GM19193 (cell line): ENCODE measurements around the gene ZNF460.

Source experiments
- POLR2A ChIP-seq: IDR thresholded peaks from 4 replicates; pipeline ENCODE4 v1.6.1; 2011; ENCODE audit not compliant: insufficient read depth, insufficient read length; ENCODE audit errors: extremely low read depth

The ZNF460 gene

GRCh38 chr19:57269515-57270250 lies 10.6 kb upstream of the ZNF460 start:
- TF ChIP-seq POLR2A: no peak

- TF ChIP-seq POLR2A: no peak
Observed at GRCh38 chr19:57271280-57271679, 9.0 kb upstream of the ZNF460 start.

GRCh38 chr19:57273014-57273413 lies 7.3 kb upstream of the ZNF460 start:
- no peak for TF ChIP-seq POLR2A

- no peak for TF ChIP-seq POLR2A
Observed at GRCh38 chr19:57276430-57276829, 3.9 kb upstream of the ZNF460 start.

- TF ChIP-seq POLR2A: no peak
Observed at GRCh38 chr19:57279418-57280164, 694 bp upstream of the ZNF460 start.

GRCh38 chr19:57280962-57281400 lies 696 bp downstream of the ZNF460 start:
- no peak for TF ChIP-seq POLR2A

GRCh38 chr19:57282011-57282643 lies 1.8 kb downstream of the ZNF460 start:
- TF ChIP-seq POLR2A: no peak

- no peak for TF ChIP-seq POLR2A
Observed at GRCh38 chr19:57288373-57288772, 8.1 kb downstream of the ZNF460 start.

GRCh38 chr19:57290970-57291369 lies 10.7 kb downstream of the ZNF460 start:
- no peak for TF ChIP-seq POLR2A

- TF ChIP-seq POLR2A: no peak
Observed at GRCh38 chr19:57292547-57292946, 12.3 kb downstream of the ZNF460 start.

- no peak for TF ChIP-seq POLR2A
Observed at GRCh38 chr19:57293719-57294118, 13.4 kb downstream of the ZNF460 start.

GRCh38 chr19:57302020-57302465 lies 21.8 kb downstream of the ZNF460 start:
- peak; percentile 3 for TF ChIP-seq POLR2A

GRCh38 chr19:57302727-57303401 lies 22.6 kb downstream of the ZNF460 start:
- TF ChIP-seq POLR2A: no peak

GRCh38 chr19:57305056-57305455 lies 24.8 kb downstream of the ZNF460 start:
- no peak for TF ChIP-seq POLR2A

- no peak for TF ChIP-seq POLR2A
Observed at GRCh38 chr19:57308514-57308913, 28.2 kb downstream of the ZNF460 start.
